Measurements from ENCODE around the gene UBL7.

DNA sequence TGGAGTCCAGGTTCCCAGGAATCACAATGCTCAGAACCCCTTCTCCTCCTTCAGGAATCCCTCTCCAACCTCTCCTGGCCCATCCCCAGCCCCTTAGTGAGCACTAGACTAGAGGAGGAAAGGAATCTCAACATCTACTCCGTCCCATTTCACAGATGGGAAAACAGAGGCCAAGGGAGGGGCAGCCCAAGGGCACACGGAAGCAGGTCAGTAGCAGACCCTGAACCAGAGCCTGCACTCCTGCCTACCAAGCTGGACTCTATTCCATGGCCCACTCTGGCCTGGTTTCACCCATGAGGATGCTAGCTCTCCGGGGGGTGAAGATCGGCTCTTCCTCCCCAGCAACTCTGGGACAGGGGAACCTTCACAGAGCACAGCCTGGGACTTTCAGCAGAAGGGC, 41.5 kb downstream of the UBL7 start:
- TF ChIP-seq POLR2A (IDR thresholded peaks at IDR 0.05): no peak
- TF ChIP-seq, protein P1, sequence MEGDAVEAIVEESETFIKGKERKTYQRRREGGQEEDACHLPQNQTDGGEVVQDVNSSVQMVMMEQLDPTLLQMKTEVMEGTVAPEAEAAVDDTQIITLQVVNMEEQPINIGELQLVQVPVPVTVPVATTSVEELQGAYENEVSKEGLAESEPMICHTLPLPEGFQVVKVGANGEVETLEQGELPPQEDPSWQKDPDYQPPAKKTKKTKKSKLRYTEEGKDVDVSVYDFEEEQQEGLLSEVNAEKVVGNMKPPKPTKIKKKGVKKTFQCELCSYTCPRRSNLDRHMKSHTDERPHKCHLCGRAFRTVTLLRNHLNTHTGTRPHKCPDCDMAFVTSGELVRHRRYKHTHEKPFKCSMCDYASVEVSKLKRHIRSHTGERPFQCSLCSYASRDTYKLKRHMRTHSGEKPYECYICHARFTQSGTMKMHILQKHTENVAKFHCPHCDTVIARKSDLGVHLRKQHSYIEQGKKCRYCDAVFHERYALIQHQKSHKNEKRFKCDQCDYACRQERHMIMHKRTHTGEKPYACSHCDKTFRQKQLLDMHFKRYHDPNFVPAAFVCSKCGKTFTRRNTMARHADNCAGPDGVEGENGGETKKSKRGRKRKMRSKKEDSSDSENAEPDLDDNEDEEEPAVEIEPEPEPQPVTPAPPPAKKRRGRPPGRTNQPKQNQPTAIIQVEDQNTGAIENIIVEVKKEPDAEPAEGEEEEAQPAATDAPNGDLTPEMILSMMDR (IDR thresholded peaks at IDR 0.05): no peak

Measured in testis (tissue), 2 donors.